Aorta (tissue), 5 donors: ENCODE measurements around the gene MBNL3. TPM values are rescaled to one million over a fixed set of nuclear protein-coding genes. Genes with fewer than 3 reads are reported as not detected.

Experiments
- ATAC-seq: fragments of 200-7000 bp; cut with Tn5 transposase; one replicate; pipeline ENCODE4 v1.9.1; 2022; ENCODE audit warnings: moderate library complexity; ENCODE audit not compliant: low FRiP score
- DNase-seq, 2 donors: peaks; one replicate each; pipeline ENCODE4 v3.0.0-alpha.2; 2020
- H3K27ac ChIP-seq, 2 donors: one replicate each; pipeline ENCODE4 v1.5.1; 2013; ENCODE audit warnings: low read length in 2 of 2, mild to moderate bottlenecking in 2 of 2, moderate library complexity in 2 of 2, control low read depth in 1 of 2, inconsistent platforms in 1 of 2, low read depth in 1 of 2
- H3K27me3 ChIP-seq, 2 donors: one replicate each; pipeline ENCODE4 v1.6.1; 2013; ENCODE audit warnings: control low read depth in 1 of 2, low read length in 1 of 2, mild to moderate bottlenecking in 1 of 2, moderate library complexity in 1 of 2; ENCODE audit not compliant: insufficient read depth in 2 of 2, control insufficient read depth in 1 of 2
- H3K36me3 ChIP-seq, 2 donors: one replicate each; pipeline ENCODE4 v1.6.1; 2013; ENCODE audit warnings: control low read depth in 1 of 2, low read length in 1 of 2, mild to moderate bottlenecking in 1 of 2; ENCODE audit not compliant: insufficient read depth in 2 of 2, control insufficient read depth in 1 of 2
- H3K4me1 ChIP-seq, 2 donors: one replicate each; pipeline ENCODE4 v1.6.1; 2013; ENCODE audit warnings: low read length in 2 of 2, control low read depth in 1 of 2, mild to moderate bottlenecking in 1 of 2, moderate library complexity in 1 of 2; ENCODE audit not compliant: insufficient read depth in 2 of 2, control insufficient read depth in 1 of 2
- H3K4me3 ChIP-seq, 2 donors: one replicate each; pipeline ENCODE4 v1.5.1; 2013; ENCODE audit warnings: low read length in 2 of 2, control low read depth in 1 of 2, mild to moderate bottlenecking in 1 of 2
- H3K9me3 ChIP-seq: one replicate; pipeline ENCODE4 v1.6.1; 2013; ENCODE audit warnings: mild to moderate bottlenecking, low read length; ENCODE audit not compliant: control insufficient read depth
- WGBS, 2 donors: extraction: QIAGEN DNeasy Blood & Tissue Kit; methylation state at CpG; one replicate each; pipeline ENCODE4 v1.1.7; 2013; 5-methylcytosine and 5-hydroxymethylcytosine counted together
- intact Hi-C, 2 donors: fragments of 100-400 bp; cut with DNase I; formaldehyde crosslinking; loops; one replicate each; pipeline versions ENCODE4 v1.14.2 to v1.15.0; 2022
- polyA plus RNA-seq, 2 donors: library from polyadenylated mRNA; stranded (reverse); fragments of 200-250 nt; gene quantifications; one replicate each; pipeline ENCODE4 v1.2.3, GENCODE V29; 2013
- total RNA-seq, 2 donors: library from RNA; stranded (reverse); fragmentation: NEBNext Ultra II Directional; extraction: Animal tissue kit (Norgen Biotek cat#: 25700); gene quantifications; one replicate each; pipeline ENCODE4 v1.2.1, GENCODE V29; 2021
- donor health status: healthy with polysubstance abuse.
- donor health status: Bipolar disorder and iron deficiency.
- donor health status: DM: no; HTN: no; CAD: no.
- donor health status: DM: no; HTN: no; CAD: no.
- donor health status: DM: yes; HTN: yes; CAD: no.

Gene MBNL3
- total and polyA plus RNA-seq, 4 donors: 0.31 to 11.7 (median 4.0) TPM

GRCh38 chrX:132390792-132391191, 98.0 kb downstream of the MBNL3 start:
- DNase-seq: no peak
- H3K27me3 ChIP-seq: no peaks in the 10 kb centered on the region
- H3K27ac ChIP-seq: no peak overlapping the region
- intact Hi-C loops: no loop called here
- H3K4me1 ChIP-seq: peaks cover 0 to 4% of the 10 kb centered on the region in 2 donors
- 77 to 97% methylated on average over 9 of the region's 9 CpGs for WGBS, 2 donors
- no peaks in the 10 kb centered on the region for H3K36me3 ChIP-seq
- no peak overlapping the region for H3K4me3 ChIP-seq
- H3K9me3 ChIP-seq: no peaks in the 10 kb centered on the region
- ATAC-seq: no peak

GRCh38 chrX:132389480-132389879, 99.4 kb downstream of the MBNL3 start:
- Histone ChIP-seq H3K27ac (no peak overlapping the region), H3K9me3 (no peaks in the 10 kb centered on the region), H3K27me3 (no peaks in the 10 kb centered on the region), H3K4me1 (no peaks in the 10 kb centered on the region), H3K4me3 (no peak overlapping the region), H3K36me3 (no peaks in the 10 kb centered on the region)
- ATAC-seq (no peak), DNase-seq (no peak)
- intact Hi-C loops: no loop called here
- WGBS, 2 donors: 77 to 84% methylated on average over 2 of the region's 2 CpGs

DNA sequence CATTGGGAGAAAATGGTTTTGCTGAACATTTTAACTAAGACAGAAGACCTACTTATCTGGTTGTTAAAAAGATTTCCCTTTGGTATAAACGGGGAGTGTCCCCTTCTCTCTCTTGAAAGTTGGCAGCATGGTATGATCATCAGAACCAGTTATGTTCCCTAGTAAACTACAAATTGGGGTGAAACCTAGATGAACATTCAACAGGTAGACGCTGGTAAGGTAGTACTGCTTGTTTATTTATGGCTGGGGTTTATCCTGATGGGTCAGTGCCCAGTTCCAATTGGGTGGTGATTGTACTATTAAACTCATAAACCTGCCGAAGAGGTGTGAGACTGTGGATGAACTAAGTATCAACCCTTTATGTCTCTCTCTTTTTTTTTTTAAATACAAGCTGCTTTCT, 100.5 kb downstream of the MBNL3 start:
- Histone ChIP-seq H3K27ac (no peak overlapping the region), H3K27me3 (no peaks in the 10 kb centered on the region), H3K36me3 (no peaks in the 10 kb centered on the region), H3K4me3 (no peak overlapping the region), H3K4me1 (no peaks in the 10 kb centered on the region), H3K9me3 (no peaks in the 10 kb centered on the region)
- 63 to 86% methylated on average over 3 of the region's 3 CpGs for WGBS, 2 donors
- ATAC-seq: no peak
- intact Hi-C loops: no loop called here
- no peak for DNase-seq

DNA sequence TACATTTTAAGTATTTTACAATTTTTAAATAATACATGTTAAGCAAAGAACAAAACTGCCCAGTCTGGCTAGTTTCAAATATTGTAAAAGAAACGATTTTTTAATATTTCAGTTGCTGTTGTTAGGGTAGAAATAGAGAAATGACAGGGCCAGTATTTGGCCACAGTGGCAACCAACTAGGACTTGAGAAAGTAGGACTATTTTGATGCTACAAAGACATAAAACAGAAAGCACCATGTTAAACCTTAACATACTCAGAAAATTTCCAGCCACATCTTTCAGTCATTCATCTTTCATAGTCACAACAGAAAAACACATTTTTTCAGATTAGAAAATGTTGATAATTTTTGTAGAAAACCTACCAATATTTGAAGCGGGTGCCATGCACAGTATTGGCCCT, 104.5 kb downstream of the MBNL3 start:
- Histone ChIP-seq H3K27ac (no peak overlapping the region), H3K9me3 (no peaks in the 10 kb centered on the region), H3K27me3 (no peaks in the 10 kb centered on the region), H3K36me3 (no peaks in the 10 kb centered on the region), H3K4me1 (no peaks in the 10 kb centered on the region), H3K4me3 (no peak overlapping the region)
- WGBS, 2 donors: 70 to 93% methylated on average over 2 of the region's 2 CpGs
- ATAC-seq (no peak), DNase-seq (no peak)
- intact Hi-C loops: no loop called here

GRCh38 chrX:132382068-132382467, 106.8 kb downstream of the MBNL3 start:
- H3K36me3 ChIP-seq: no peaks in the 10 kb centered on the region
- ATAC-seq: no peak
- H3K9me3 ChIP-seq: no peaks in the 10 kb centered on the region
- no peak overlapping the region for H3K27ac ChIP-seq
- intact Hi-C loops: no loop called here
- WGBS, 2 donors: 80 to 92% methylated on average over 7 of the region's 7 CpGs
- no peaks in the 10 kb centered on the region for H3K4me1 ChIP-seq
- H3K4me3 ChIP-seq: no peak overlapping the region
- DNase-seq: peak in 1 of 2 donors; percentile 53
- H3K27me3 ChIP-seq: no peaks in the 10 kb centered on the region

- Histone ChIP-seq H3K36me3 (no peaks in the 10 kb centered on the region), H3K4me1 (no peaks in the 10 kb centered on the region), H3K27me3 (no peaks in the 10 kb centered on the region), H3K4me3 (no peak overlapping the region), H3K27ac (no peak overlapping the region), H3K9me3 (no peaks in the 10 kb centered on the region)
- ATAC-seq (no peak), DNase-seq (no peak)
- 70 to 95% methylated on average over 2 of the region's 2 CpGs for WGBS, 2 donors
- intact Hi-C loops: no loop called here
Measured at GRCh38 chrX:132378281-132378680, 110.6 kb downstream of the MBNL3 start.

DNA sequence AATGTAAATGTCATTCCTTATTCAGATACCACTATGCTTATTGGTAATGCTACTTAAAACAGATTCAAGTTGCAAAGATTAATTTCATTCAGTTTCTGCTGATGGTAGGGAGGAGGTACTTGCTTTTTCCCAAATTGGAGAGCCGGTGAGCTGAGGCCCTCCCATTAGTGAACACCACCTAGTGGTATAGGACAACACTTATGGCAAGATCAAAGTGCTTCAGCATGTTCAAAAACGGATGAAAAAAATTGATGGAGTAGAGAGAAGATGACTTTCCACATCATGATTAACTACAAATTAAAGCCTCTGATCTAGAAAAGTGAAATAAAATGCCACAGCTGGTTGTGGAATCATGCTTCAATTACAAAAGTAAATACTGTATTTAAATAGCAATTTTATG, 112.9 kb downstream of the MBNL3 start:
- intact Hi-C loops: no loop called here
- no peak for ATAC-seq
- H3K27ac ChIP-seq: no peak overlapping the region
- H3K9me3 ChIP-seq: no peaks in the 10 kb centered on the region
- no peaks in the 10 kb centered on the region for H3K4me1 ChIP-seq
- H3K36me3 ChIP-seq: no peaks in the 10 kb centered on the region
- DNase-seq: no peak
- no peaks in the 10 kb centered on the region for H3K27me3 ChIP-seq
- H3K4me3 ChIP-seq: no peak overlapping the region
- WGBS, 2 donors: 47 to 66% methylated on average over 2 of the region's 2 CpGs

- ATAC-seq (no peak), DNase-seq (no peak)
- H3K4me1 ChIP-seq: no peaks in the 10 kb centered on the region
- no peaks in the 10 kb centered on the region for H3K27me3 ChIP-seq
- H3K27ac ChIP-seq: no peak overlapping the region
- no peak overlapping the region for H3K4me3 ChIP-seq
- intact Hi-C loops: no loop called here
- H3K9me3 ChIP-seq: no peaks in the 10 kb centered on the region
- no peaks in the 10 kb centered on the region for H3K36me3 ChIP-seq
- 62 to 70% methylated on average over 3 of the region's 3 CpGs for WGBS, 2 donors
Measured at GRCh38 chrX:132373610-132374009, 115.2 kb downstream of the MBNL3 start.

- Histone ChIP-seq H3K27me3 (no peaks in the 10 kb centered on the region), H3K36me3 (no peaks in the 10 kb centered on the region), H3K4me3 (no peak overlapping the region), H3K9me3 (no peaks in the 10 kb centered on the region), H3K27ac (no peak overlapping the region), H3K4me1 (no peaks in the 10 kb centered on the region)
- intact Hi-C loops: no loop called here
- 82 to 85% methylated on average over 2 of the region's 2 CpGs for WGBS, 2 donors
- DNase-seq (no peak), ATAC-seq (no peak)
Measured at GRCh38 chrX:132369617-132370326, 119.1 kb downstream of the MBNL3 start.
